DND-41 (cell line): ENCODE results near the gene FAM149A.

Source experiments
- CTCF ChIP-seq: IDR thresholded peaks from 2 replicates; pipeline ENCODE4 v1.5.1; 2012; ENCODE audit warnings: borderline replicate concordance, low read length, moderate library complexity, mild to moderate bottlenecking; ENCODE audit not compliant: poor library complexity, severe bottlenecking; ENCODE audit errors: extremely low read depth
- EZH2 ChIP-seq: IDR thresholded peaks from 3 replicates; pipeline ENCODE4 v1.6.1; 2012; ENCODE audit warnings: borderline replicate concordance, low read depth, mild to moderate bottlenecking, moderate library complexity, low read length, inconsistent platforms; ENCODE audit not compliant: severe bottlenecking

GRCh38 chr4:186161138-186161537, 56.6 kb downstream of the FAM149A start:
- no peak for TF ChIP-seq CTCF
- TF ChIP-seq EZH2, result no peak
